H1 (cell line): ENCODE measurements around the gene VPS72. TPM values are rescaled to one million over a fixed set of nuclear protein-coding genes. Genes with fewer than 3 reads are reported as not detected.

Experiments
- CTCF ChIA-PET: fragments of 300-600 bp; sonication (Branson Sonifier 250); formaldehyde crosslinking; loops from one replicate; lab custom pipeline; 2021; ENCODE audit not compliant: partially characterized antibody; lab: Charles Lee
- POLR2A ChIA-PET: fragments of 300-600 bp; sonication (Branson Sonifier 250); formaldehyde crosslinking; loops from one replicate; lab custom pipeline; 2021; ENCODE audit warnings: inconsistent platforms; ENCODE audit not compliant: partially characterized antibody; lab: Charles Lee
- DNase-seq, 2 experiments: peaks; one replicate each; pipeline versions ENCODE4 v3.0.0 to v3.0.0-alpha.2; 2010 to 2022; ENCODE audit warnings: low spot score in 2 of 2, low read depth in 1 of 2, mixed read lengths in 1 of 2
- FAIRE-seq: peaks from 2 replicates; lab custom pipeline; 2011; peaks lifted over from hg19 to GRCh38; lab: Jason Lieb, UNC
- H2AFZ ChIP-seq: 2 replicates; pipeline ENCODE4 v1.8.1; 2012; ENCODE audit warnings: low read length, inconsistent platforms
- H2AK5ac ChIP-seq: 2 replicates; pipeline ENCODE4 v1.6.1; 2013; ENCODE audit warnings: low read depth, low read length
- H2BK120ac ChIP-seq: replicated peaks from 2 replicates; pipeline ENCODE3; 2013; ENCODE audit warnings: low read depth, low read length, inconsistent platforms
- H2BK12ac ChIP-seq: 2 replicates; pipeline ENCODE4 v1.6.1; 2013; ENCODE audit warnings: low read depth, low read length
- H2BK15ac ChIP-seq: 2 replicates; pipeline ENCODE4 v1.6.1; 2013; ENCODE audit warnings: low read length
- H2BK20ac ChIP-seq: 2 replicates; pipeline ENCODE4 v1.6.1; 2013; ENCODE audit warnings: low read length
- H2BK5ac ChIP-seq: 2 replicates; pipeline ENCODE4 v1.6.1; 2013; ENCODE audit warnings: low read depth, low read length
- H3K14ac ChIP-seq: 2 replicates; pipeline ENCODE4 v1.6.1; 2013; ENCODE audit warnings: inconsistent platforms; ENCODE audit not compliant: insufficient read length
- H3K18ac ChIP-seq: 2 replicates; pipeline ENCODE4 v1.6.1; 2013; ENCODE audit warnings: low read length; ENCODE audit errors: extremely low read depth
- H3K23ac ChIP-seq: 2 replicates; pipeline ENCODE4 v1.6.1; 2013; ENCODE audit warnings: inconsistent platforms; ENCODE audit not compliant: insufficient read length
- H3K23me2 ChIP-seq: 2 replicates; pipeline ENCODE4 v1.6.1; 2013; ENCODE audit warnings: low read depth, low read length
- H3K27ac ChIP-seq: 2 replicates; pipeline ENCODE4 v1.6.1; 2011; ENCODE audit warnings: low read depth, low read length, inconsistent platforms
- H3K27me3 ChIP-seq, 4 experiments: replicated peaks in 1 of 4; 1 replicate in 1 of 4; 2 replicates in 3 of 4; pipeline versions ENCODE4 v1.6.1 to v1.8.1; 2011 to 2013; ENCODE audit warnings: low read length in 3 of 4, mild to moderate bottlenecking in 3 of 4, inconsistent platforms in 2 of 4, mixed read lengths in 2 of 4, moderate library complexity in 1 of 4; ENCODE audit not compliant: control insufficient read depth in 3 of 4, insufficient read depth in 3 of 4; ENCODE audit errors: extremely low read depth in 1 of 4
- H3K36me3 ChIP-seq, 4 experiments: 2 replicates each; pipeline versions ENCODE4 v1.6.1 to v1.8.1; 2011 to 2013; ENCODE audit warnings: mild to moderate bottlenecking in 4 of 4, low read length in 3 of 4, moderate library complexity in 2 of 4, control low read depth in 1 of 4, inconsistent platforms in 1 of 4; ENCODE audit not compliant: insufficient read depth in 4 of 4, control insufficient read depth in 2 of 4
- H3K4ac ChIP-seq: replicated peaks from 2 replicates; pipeline ENCODE3; 2013; ENCODE audit warnings: low read length, low read depth, mixed read lengths, inconsistent platforms; ENCODE audit not compliant: insufficient read length
- H3K4me1 ChIP-seq, 4 experiments: replicated peaks in 1 of 4; 1 replicate in 1 of 4; 2 replicates in 3 of 4; pipeline versions ENCODE4 v1.6.1 to v1.8.1; 2011 to 2013; ENCODE audit warnings: low read length in 3 of 4, inconsistent platforms in 2 of 4, mixed read lengths in 1 of 4; ENCODE audit not compliant: insufficient read depth in 4 of 4, control insufficient read depth in 3 of 4
- H3K4me2 ChIP-seq, 2 experiments: 2 replicates each; pipeline versions ENCODE4 v1.6.1 to v1.8.1; 2011 to 2013; ENCODE audit warnings: low read depth in 2 of 2, low read length in 2 of 2, control low read depth in 1 of 2, inconsistent platforms in 1 of 2, mild to moderate bottlenecking in 1 of 2; ENCODE audit not compliant: insufficient read depth in 1 of 2
- H3K4me3 ChIP-seq, 4 experiments: fragments of 200-600, 300-600 bp in 1 of 4; sonication (generic), shearing (Covaris generic), sonication (Bioruptor Twin) in 1 of 4; 2 replicates each; pipeline versions ENCODE4 v1.5.1 to v1.8.1; 2011 to 2016; ENCODE audit warnings: low read length in 4 of 4, low read depth in 3 of 4, control low read depth in 2 of 4, inconsistent platforms in 2 of 4, mild to moderate bottlenecking in 2 of 4, mixed read lengths in 1 of 4, moderate library complexity in 1 of 4; ENCODE audit not compliant: insufficient read depth in 2 of 4; ENCODE audit errors: extremely low read depth in 1 of 4
- H3K56ac ChIP-seq: replicated peaks from 2 replicates; pipeline ENCODE3; 2013; ENCODE audit warnings: low read depth, mild to moderate bottlenecking, mixed read lengths, low read length, inconsistent platforms; ENCODE audit not compliant: insufficient read length
- H3K79me1 ChIP-seq: 2 replicates; pipeline ENCODE4 v1.6.1; 2013; ENCODE audit warnings: low read depth, low read length, control low read depth
- H3K79me2 ChIP-seq, 2 experiments: 2 replicates each; pipeline versions ENCODE4 v1.6.1 to v1.8.1; 2012 to 2013; ENCODE audit warnings: low read length in 2 of 2, mild to moderate bottlenecking in 2 of 2, inconsistent platforms in 1 of 2; ENCODE audit not compliant: insufficient read depth in 2 of 2, control insufficient read depth in 1 of 2
- H3K9ac ChIP-seq, 4 experiments: replicated peaks in 1 of 4; 1 replicate in 1 of 4; 2 replicates in 3 of 4; pipeline versions ENCODE4 v1.6.1 to v1.8.1; 2011 to 2013; ENCODE audit warnings: low read depth in 3 of 4, low read length in 3 of 4, control low read depth in 2 of 4, mild to moderate bottlenecking in 2 of 4, moderate library complexity in 2 of 4, inconsistent platforms in 1 of 4; ENCODE audit errors: extremely low read depth in 1 of 4
- H3K9me3 ChIP-seq, 2 experiments: 2 replicates each; pipeline versions ENCODE4 v1.6.1 to v1.8.1; 2012 to 2013; ENCODE audit warnings: mild to moderate bottlenecking in 2 of 2, moderate library complexity in 2 of 2, control low read depth in 1 of 2, inconsistent platforms in 1 of 2, low read depth in 1 of 2, low read length in 1 of 2, mixed read lengths in 1 of 2; ENCODE audit not compliant: insufficient read depth in 2 of 2
- H4K20me1 ChIP-seq, 2 experiments: replicated peaks in 1 of 2; 2 replicates each; pipeline versions ENCODE3 to v1.8.1; 2011 to 2013; ENCODE audit warnings: inconsistent platforms in 2 of 2, low read length in 2 of 2, mild to moderate bottlenecking in 1 of 2; ENCODE audit not compliant: insufficient read depth in 2 of 2, control insufficient read depth in 1 of 2
- H4K5ac ChIP-seq: 2 replicates; pipeline ENCODE4 v1.6.1; 2013; ENCODE audit warnings: low read length, low read depth, mixed read lengths, inconsistent platforms; ENCODE audit not compliant: insufficient read length
- H4K8ac ChIP-seq: 2 replicates; pipeline ENCODE4 v1.8.0; 2013; ENCODE audit warnings: mild to moderate bottlenecking, moderate library complexity, low read length, inconsistent platforms; ENCODE audit not compliant: insufficient read depth; ENCODE audit errors: extremely low read depth
- H4K91ac ChIP-seq: replicated peaks from 2 replicates; pipeline ENCODE3; 2013; ENCODE audit warnings: low read length, mixed read lengths, inconsistent platforms; ENCODE audit not compliant: insufficient read length
- CEBPB ChIP-seq: IDR thresholded peaks from 2 replicates; pipeline ENCODE4 v1.6.1; 2012; ENCODE audit warnings: low read depth, low read length
- POU5F1 ChIP-seq: IDR thresholded peaks from 2 replicates; pipeline ENCODE4 v1.6.1; 2011; ENCODE audit warnings: low read depth, mild to moderate bottlenecking, low read length, moderate library complexity
- TAF7 ChIP-seq: optimal IDR thresholded peaks from 2 replicates; pipeline ENCODE3; 2011; ENCODE audit warnings: low read depth, mild to moderate bottlenecking, inconsistent platforms, low read length, moderate library complexity, borderline replicate concordance
- TEAD4 ChIP-seq: IDR thresholded peaks from 2 replicates; pipeline ENCODE4 v1.6.1; 2012; ENCODE audit warnings: low read depth, low read length, inconsistent platforms, mixed read lengths
- WGBS, 2 experiments: shearing (Covaris generic) in 1 of 2; methylation state at CpG; one replicate each; pipeline versions ENCODE4 v1.1.6 to v1.1.7; 2013 to 2015; ENCODE audit warnings: low lambda C conversion rate in 2 of 2, mixed read lengths in 2 of 2, inconsistent platforms in 1 of 2, low coverage in 1 of 2, missing lambda C conversion rate in 1 of 2; ENCODE audit not compliant: insufficient replicate concordance in 2 of 2, insufficient coverage in 1 of 2, insufficient read length in 1 of 2; ENCODE audit errors: extremely low coverage in 1 of 2, missing lambda C conversion rate in 1 of 2; 5-methylcytosine and 5-hydroxymethylcytosine counted together
- polyA plus RNA-seq, 7 experiments: library from polyadenylated mRNA; depleted of rRNA in 3 of 7; stranded (reverse) in 5 of 7; unstranded in 2 of 7; fragments of >200 nt in 5 of 7; fragments of 200-250 nt in 2 of 7; gene quantifications; 1 replicate in 5 of 7; 2 replicates in 1 of 7; 4 replicates in 1 of 7; pipeline versions ENCODE4 v1.2.1 to v1.2.3, GENCODE V29; 2011 to 2013; ENCODE audit warnings: missing spikeins in 2 of 7, mixed read lengths in 2 of 7
- total RNA-seq: library from RNA; stranded (reverse); fragmentation: NEBNext Ultra II Directional; extraction: Animal tissue kit (Norgen Biotek cat#: 25700); gene quantifications from 2 replicates; pipeline ENCODE4 v1.2.1, GENCODE V29; 2021

Gene VPS72
- total and polyA plus RNA-seq, 2 of the 8 experiments (the other 6 are each of a cell fraction or from before 2014, with no cell fraction given), result 86.6 to 121 TPM

- Histone ChIP-seq H3K4me1 (peaks cover 0 to 12% (median 8%) of the 10 kb centered on the region in 4 experiments; a peak in 5 of 7 replicates), H3K27me3 (peaks cover 0 to 28% (median 20%) of the 10 kb centered on the region in 4 experiments; a peak in 5 of 7 replicates), H4K5ac (no peak overlapping the region), H3K23ac (no peak overlapping the region), H3K79me1 (no peaks in the 10 kb centered on the region), H2BK12ac (no peak overlapping the region), H3K79me2 (no peaks in the 10 kb centered on the region), H2BK20ac (no peak overlapping the region), H2BK15ac (no peak overlapping the region), H4K20me1 (peaks cover 3 to 4% of the 10 kb centered on the region in 2 experiments), H2BK5ac (no peak overlapping the region), H4K8ac (no peak overlapping the region), H3K56ac (no peak overlapping the region), H3K9me3 (no peaks in the 10 kb centered on the region), H3K4me3 (no peak overlapping the region), H3K23me2 (peaks cover 15% of the 10 kb centered on the region), H3K9ac (no peak overlapping the region), H3K27ac (no peak overlapping the region), H2BK120ac (no peak overlapping the region), H3K4ac (no peak overlapping the region), H3K18ac (no peak overlapping the region), H3K36me3 (peaks cover 0 to 10% (median 2%) of the 10 kb centered on the region in 4 experiments; a peak in 3 of 8 replicates), H2AFZ (no peak overlapping the region), H3K14ac (no peak overlapping the region), H2AK5ac (no peak overlapping the region), H4K91ac (no peak overlapping the region), H3K4me2 (no peak overlapping the region)
- DNase-seq (no peak), FAIRE-seq (no peak)
- ChIA-PET POLR2A (interaction anchor here (1.3 to 9.8 kb wide), 3 partner anchors 9 to 35 kb away, joined by 3 to 124 read pairs (median 6); partner anchors contain the start of gene SEMA6C), CTCF (interaction anchor here (0.9 to 7.9 kb wide), 13 partner anchors 7 to 110 kb away, joined by 3 to 94 read pairs (median 4); partner anchors contain the start of genes GABPB2, TMOD4 and TNFAIP8L2)
- 94% methylated on average over 7 of the region's 7 CpGs; no CpG with 5 or more reads in 1 of the 2 experiments for WGBS, 2 experiments
- no peak for TF ChIP-seq CEBPB
- no peak for TF ChIP-seq POU5F1
- TF ChIP-seq TAF7, result no peak
- no peak for TF ChIP-seq TEAD4
Measured at GRCh38 chr1:151134991-151135390, 55.0 kb downstream of the VPS72 start.
